ENCODE measurements around the gene BCL2. TPM values are rescaled to one million over a fixed set of nuclear protein-coding genes. Genes with fewer than 3 reads are reported as not detected.

The BCL2 gene
- total and polyA plus RNA-seq, 7 donors: 2.8 to 25.7 (median 11.3) TPM

DNA sequence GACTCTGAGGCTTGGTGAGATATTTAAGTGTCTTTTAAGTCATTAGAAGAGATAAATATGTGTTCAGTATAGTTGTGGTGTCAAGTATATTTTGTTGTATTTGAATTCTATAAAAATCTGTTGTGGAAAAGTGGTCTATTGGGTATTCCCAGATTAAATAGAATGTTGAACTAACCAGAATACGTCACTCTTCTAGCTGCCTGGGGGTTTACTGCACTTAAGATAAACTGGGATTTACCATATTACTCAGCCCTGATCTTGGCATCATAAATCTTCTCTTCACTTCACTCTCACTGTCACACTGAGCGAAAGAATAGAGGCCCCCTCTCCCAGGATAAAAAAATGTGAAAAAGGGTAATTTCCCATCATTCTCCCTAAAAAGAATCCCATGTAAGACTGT is 129.8 kb downstream of the BCL2 start:
- no peak for DNase-seq
- Histone ChIP-seq H3K36me3 (no peaks in the 10 kb centered on the region), H3K4me3 (no peak overlapping the region), H3K27ac (no peak overlapping the region), H3K9me3 (no peaks in the 10 kb centered on the region), H3K27me3 (no peaks in the 10 kb centered on the region), H3K4me1 (peaks cover 0 to 37% (median 27%) of the 10 kb centered on the region in 4 donors)
- no peak for TF ChIP-seq POLR2AphosphoS5 (IDR thresholded peaks at IDR 0.05)
- WGBS, 2 donors: 84 to 92% methylated on average over 2 of the region's 2 CpGs
- intact Hi-C loops (cut with DNase I): loop anchor here (5.0 kb wide), 2 partner anchors 43 to 47 kb away; no protein-coding TSS in a partner anchor

DNA sequence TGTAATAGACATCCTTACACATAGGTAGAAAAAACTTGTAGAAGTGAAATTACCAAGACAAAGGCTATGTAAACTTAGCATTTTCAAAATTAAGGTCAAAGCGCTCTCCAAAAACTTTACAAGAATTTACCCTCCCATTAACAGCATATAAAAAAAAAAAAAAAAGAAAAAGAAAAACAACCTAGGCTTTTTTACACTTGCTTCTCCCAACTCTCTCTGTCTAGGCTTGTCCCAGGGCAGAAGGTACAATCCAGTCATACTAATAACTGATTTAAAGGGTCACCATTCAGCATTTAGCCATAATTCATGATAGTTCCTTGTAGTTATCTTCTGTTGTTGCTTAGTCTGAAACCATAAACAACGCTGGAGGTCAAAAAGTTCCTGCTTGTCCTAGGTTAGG is 130.5 kb downstream of the BCL2 start:
- 54 to 73% methylated on average over 2 of the region's 2 CpGs for WGBS, 2 donors
- Histone ChIP-seq H3K4me3 (no peak overlapping the region), H3K9me3 (no peaks in the 10 kb centered on the region), H3K36me3 (no peaks in the 10 kb centered on the region), H3K27me3 (no peaks in the 10 kb centered on the region), H3K4me1 (peaks cover 0 to 45% (median 28%) of the 10 kb centered on the region in 4 donors), H3K27ac (no peak overlapping the region)
- intact Hi-C loops (cut with DNase I): loop anchor here (5.0 kb wide), 2 partner anchors 42 to 48 kb away; no protein-coding TSS in a partner anchor
- TF ChIP-seq POLR2A (IDR thresholded peaks at IDR 0.05) (no peak), EP300 (IDR thresholded peaks at IDR 0.05) (no peak), POLR2AphosphoS5 (IDR thresholded peaks at IDR 0.05) (no peak)
- TF ChIP-seq, protein P1, sequence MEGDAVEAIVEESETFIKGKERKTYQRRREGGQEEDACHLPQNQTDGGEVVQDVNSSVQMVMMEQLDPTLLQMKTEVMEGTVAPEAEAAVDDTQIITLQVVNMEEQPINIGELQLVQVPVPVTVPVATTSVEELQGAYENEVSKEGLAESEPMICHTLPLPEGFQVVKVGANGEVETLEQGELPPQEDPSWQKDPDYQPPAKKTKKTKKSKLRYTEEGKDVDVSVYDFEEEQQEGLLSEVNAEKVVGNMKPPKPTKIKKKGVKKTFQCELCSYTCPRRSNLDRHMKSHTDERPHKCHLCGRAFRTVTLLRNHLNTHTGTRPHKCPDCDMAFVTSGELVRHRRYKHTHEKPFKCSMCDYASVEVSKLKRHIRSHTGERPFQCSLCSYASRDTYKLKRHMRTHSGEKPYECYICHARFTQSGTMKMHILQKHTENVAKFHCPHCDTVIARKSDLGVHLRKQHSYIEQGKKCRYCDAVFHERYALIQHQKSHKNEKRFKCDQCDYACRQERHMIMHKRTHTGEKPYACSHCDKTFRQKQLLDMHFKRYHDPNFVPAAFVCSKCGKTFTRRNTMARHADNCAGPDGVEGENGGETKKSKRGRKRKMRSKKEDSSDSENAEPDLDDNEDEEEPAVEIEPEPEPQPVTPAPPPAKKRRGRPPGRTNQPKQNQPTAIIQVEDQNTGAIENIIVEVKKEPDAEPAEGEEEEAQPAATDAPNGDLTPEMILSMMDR (IDR thresholded peaks at IDR 0.05): no peak
- DNase-seq: no peak

DNA sequence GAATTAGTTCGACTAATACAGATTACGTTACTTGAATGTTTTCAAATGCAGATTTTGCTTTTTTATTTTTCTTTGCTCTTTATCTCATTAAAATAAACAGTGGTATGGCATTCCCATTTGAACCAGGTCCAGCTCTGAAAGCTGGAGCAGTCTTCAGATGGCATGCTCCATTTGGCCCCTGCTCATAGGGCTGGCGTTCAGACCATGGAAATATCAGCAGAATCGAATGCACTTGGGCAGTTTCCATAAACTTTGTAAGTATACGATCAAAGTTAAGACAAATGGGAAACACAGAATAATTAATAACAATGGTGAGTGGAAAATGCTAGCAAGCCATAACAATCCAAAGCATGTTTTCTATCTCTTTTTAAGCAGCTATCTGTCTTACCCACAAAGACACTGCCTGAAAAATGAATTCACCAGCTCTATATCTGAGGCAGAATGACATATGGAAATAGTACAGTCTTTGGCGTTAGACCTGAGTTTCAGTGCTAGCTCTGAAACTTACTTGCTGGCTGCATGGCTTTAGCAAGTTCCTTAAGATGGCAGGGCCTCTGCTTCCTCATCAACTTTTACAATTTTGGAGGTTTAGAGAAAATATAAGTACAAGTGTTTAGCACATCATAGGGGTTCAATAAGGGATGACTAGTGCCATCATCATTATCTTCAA is 131.6 kb downstream of the BCL2 start:
- Histone ChIP-seq H3K27ac (peak overlapping the region in 2 of 4 donors; percentile 49 to 70), H3K27me3 (no peaks in the 10 kb centered on the region), H3K4me3 (no peak overlapping the region), H3K4me1 (peaks cover 0 to 50% (median 36%) of the 10 kb centered on the region in 4 donors), H3K36me3 (no peaks in the 10 kb centered on the region), H3K9me3 (no peaks in the 10 kb centered on the region)
- intact Hi-C loops (cut with DNase I): loop anchor here (5.0 kb wide), 2 partner anchors 41 to 49 kb away; no protein-coding TSS in a partner anchor
- WGBS, 2 donors: 84 to 92% methylated on average over 6 of the region's 6 CpGs
- no peak for DNase-seq
- no peak for TF ChIP-seq EP300 (IDR thresholded peaks at IDR 0.05)
- TF ChIP-seq POLR2AphosphoS5 (IDR thresholded peaks at IDR 0.05): no peak
- TF ChIP-seq POLR2A (IDR thresholded peaks at IDR 0.05): no peak
- TF ChIP-seq, protein P1 (IDR thresholded peaks at IDR 0.05): no peak

DNA sequence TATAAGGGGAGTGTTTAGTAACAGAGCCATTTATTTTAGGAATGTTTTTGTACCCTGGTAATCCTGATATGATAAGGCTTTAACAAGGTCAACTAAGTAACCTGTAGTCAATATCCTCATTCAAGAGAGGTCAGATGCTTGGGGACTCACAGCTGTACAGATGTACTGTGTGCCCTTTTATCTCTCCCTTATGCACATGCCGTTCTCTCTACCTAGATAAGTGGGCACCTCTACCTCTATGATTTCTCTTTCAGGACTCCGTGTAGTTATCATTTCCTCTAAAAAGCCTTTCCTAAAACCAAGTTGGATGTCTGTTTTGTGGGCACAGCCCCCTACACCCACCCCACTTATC is 132.4 kb downstream of the BCL2 start:
- DNase-seq: no peak
- H3K4me1 ChIP-seq: peaks cover 0 to 53% (median 43%) of the 10 kb centered on the region in 4 donors
- no peaks in the 10 kb centered on the region for H3K36me3 ChIP-seq
- intact Hi-C loops (cut with DNase I): loop anchor here (5.0 kb wide), 2 partner anchors 40 to 50 kb away; no protein-coding TSS in a partner anchor
- 45 to 78% methylated on average over 2 of the region's 2 CpGs for WGBS, 2 donors
- no peak for TF ChIP-seq POLR2AphosphoS5 (IDR thresholded peaks at IDR 0.05)
- TF ChIP-seq EP300 (IDR thresholded peaks at IDR 0.05): no peak
- TF ChIP-seq, protein P1 (IDR thresholded peaks at IDR 0.05): no peak
- no peak for TF ChIP-seq POLR2A (IDR thresholded peaks at IDR 0.05)
- H3K27me3 ChIP-seq: no peaks in the 10 kb centered on the region
- H3K27ac ChIP-seq: peak overlapping the region in 2 of 4 donors; percentile 49 to 70
- H3K4me3 ChIP-seq: no peak overlapping the region
- H3K9me3 ChIP-seq: no peaks in the 10 kb centered on the region

DNA sequence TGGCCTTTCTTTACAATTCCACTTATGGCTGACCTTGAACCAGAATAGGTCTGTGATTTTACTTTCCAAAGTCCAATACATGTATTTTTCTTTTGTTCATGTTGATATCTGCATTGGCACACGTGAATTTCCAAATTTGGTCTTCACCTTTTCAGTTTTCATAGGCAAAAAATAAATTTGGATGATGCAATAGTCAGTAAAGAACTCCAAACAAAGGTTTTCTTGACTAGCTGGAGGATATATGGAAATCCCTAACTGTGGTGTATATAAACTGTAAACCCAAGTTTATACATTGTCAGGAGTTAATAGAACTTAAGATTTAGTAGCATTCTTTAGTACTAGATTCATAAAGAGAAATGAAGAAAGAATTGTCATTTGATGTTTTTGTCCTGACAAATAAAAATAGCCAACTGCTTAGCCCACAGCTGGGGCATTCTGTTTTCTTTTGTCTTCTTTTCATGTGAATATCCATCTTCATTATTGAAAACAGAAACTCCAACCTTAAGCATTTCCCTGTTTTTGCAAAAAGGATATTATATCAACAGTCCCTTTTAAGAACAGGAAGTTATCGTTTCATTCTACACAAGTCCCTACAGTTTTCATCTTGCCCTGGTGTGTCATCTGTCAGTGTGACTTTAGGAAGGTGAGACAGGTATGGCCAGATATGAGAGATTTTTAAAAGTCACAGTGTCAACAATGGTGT is 132.9 kb downstream of the BCL2 start:
- H3K36me3 ChIP-seq: no peaks in the 10 kb centered on the region
- H3K27me3 ChIP-seq: no peaks in the 10 kb centered on the region
- H3K9me3 ChIP-seq: no peaks in the 10 kb centered on the region
- TF ChIP-seq, protein P1 (IDR thresholded peaks at IDR 0.05): no peak
- TF ChIP-seq EP300 (IDR thresholded peaks at IDR 0.05) (no peak), POLR2A (IDR thresholded peaks at IDR 0.05) (no peak), POLR2AphosphoS5 (IDR thresholded peaks at IDR 0.05) (no peak)
- DNase-seq: no peak
- intact Hi-C loops (cut with DNase I): loop anchor here (5.0 kb wide), 2 partner anchors 39 to 51 kb away; no protein-coding TSS in a partner anchor
- 13 to 38% methylated on average over 2 of the region's 2 CpGs for WGBS, 2 donors
- H3K4me3 ChIP-seq: no peak overlapping the region
- peaks cover 0 to 58% (median 49%) of the 10 kb centered on the region in 4 donors for H3K4me1 ChIP-seq
- peak overlapping the region in 2 of 4 donors; percentile 49 to 70 for H3K27ac ChIP-seq

All from sigmoid colon (tissue), 7 donors.